ENCODE data around the gene CHODL. TPM values are rescaled to one million over a fixed set of nuclear protein-coding genes. Genes with fewer than 3 reads are reported as not detected.

The CHODL gene, protein sequence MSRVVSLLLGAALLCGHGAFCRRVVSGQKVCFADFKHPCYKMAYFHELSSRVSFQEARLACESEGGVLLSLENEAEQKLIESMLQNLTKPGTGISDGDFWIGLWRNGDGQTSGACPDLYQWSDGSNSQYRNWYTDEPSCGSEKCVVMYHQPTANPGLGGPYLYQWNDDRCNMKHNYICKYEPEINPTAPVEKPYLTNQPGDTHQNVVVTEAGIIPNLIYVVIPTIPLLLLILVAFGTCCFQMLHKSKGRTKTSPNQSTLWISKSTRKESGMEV
- 85.6 TPM for total RNA-seq

DNA sequence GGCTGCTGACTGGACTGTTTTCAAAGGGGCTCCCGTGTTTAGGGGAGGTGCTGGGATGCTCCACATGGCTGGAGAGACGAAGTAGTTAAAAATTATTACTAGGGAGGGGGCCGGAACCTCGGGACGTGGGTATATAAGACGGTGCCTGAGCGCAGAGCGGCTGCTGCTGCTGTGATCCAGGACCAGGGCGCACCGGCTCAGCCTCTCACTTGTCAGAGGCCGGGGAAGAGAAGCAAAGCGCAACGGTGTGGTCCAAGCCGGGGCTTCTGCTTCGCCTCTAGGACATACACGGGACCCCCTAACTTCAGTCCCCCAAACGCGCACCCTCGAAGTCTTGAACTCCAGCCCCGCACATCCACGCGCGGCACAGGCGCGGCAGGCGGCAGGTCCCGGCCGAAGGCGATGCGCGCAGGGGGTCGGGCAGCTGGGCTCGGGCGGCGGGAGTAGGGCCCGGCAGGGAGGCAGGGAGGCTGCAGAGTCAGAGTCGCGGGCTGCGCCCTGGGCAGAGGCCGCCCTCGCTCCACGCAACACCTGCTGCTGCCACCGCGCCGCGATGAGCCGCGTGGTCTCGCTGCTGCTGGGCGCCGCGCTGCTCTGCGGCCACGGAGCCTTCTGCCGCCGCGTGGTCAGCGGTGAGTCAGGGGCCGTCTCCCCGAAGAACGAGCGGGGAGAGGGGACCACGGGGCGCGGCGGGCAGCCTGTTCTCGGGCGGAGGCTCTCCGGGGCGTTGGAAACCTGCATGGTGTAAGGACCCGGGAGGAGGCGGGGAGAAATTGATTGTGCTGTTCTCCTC lies at the start of gene CHODL:
TSS of gene CHODL (plus strand) at position 163 of the 793 bp plus-strand sequence. CDS start at position 554, 391 bp downstream.
- no peak within 1 kb of the TSS for H3K9ac ChIP-seq (ENCODE audit: low read depth in 1 of 3, low read length in 3 of 3)
- peaks cover 21 to 26% (median 23%) of the 10 kb centered on the region in 3 donors for H3K27me3 ChIP-seq (ENCODE audit: control insufficient read depth in 3 of 3, insufficient read depth in 3 of 3, low read length in 3 of 3)

DNA sequence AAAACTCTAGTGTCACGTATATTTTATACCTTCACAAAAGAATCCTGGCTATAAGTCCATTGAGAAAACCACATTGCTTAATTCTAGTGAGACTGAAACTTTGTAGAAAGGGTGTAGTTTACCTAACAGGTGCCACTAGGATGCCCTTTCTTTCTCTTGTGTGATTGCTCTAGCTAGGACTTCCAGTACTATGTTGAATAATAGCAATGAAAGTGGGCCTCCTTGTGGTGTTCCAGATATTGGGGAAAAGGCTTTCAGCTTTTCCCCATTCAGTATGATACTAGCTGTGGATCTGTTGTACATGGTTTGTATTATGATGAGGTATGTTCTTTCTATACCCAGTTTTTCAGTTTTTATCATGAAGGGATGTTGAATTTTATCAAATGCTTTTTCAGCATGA lies 39.7 kb upstream of the CHODL start:
- H3K27ac ChIP-seq (ENCODE audit: low read depth, low read length), result no peak overlapping the region
- no peaks in the 10 kb centered on the region for H3K36me3 ChIP-seq (ENCODE audit: control insufficient read depth in 3 of 3, insufficient read depth in 3 of 3, low read length in 3 of 3)
- H3K4me1 ChIP-seq (ENCODE audit: control insufficient read depth in 3 of 3, insufficient read depth in 3 of 3, low read length in 3 of 3), result no peaks in the 10 kb centered on the region
- no peaks in the 10 kb centered on the region for H3K27me3 ChIP-seq (ENCODE audit: control insufficient read depth in 3 of 3, insufficient read depth in 3 of 3, low read length in 3 of 3)
- no peaks in the 10 kb centered on the region for H3K9me3 ChIP-seq (ENCODE audit: control insufficient read depth in 3 of 3, low read length in 3 of 3)
- no peak overlapping the region for H3K4me3 ChIP-seq (ENCODE audit: low read length in 3 of 3)
- H3K9ac ChIP-seq (ENCODE audit: low read depth in 1 of 3, low read length in 3 of 3), result no peak overlapping the region

More for the DNA sequence above, at the start of gene CHODL:
- Histone ChIP-seq H3K36me3 (ENCODE audit: control insufficient read depth in 3 of 3, insufficient read depth in 3 of 3, low read length in 3 of 3) (no peaks in the 10 kb centered on the region), H3K9me3 (ENCODE audit: control insufficient read depth in 3 of 3, low read length in 3 of 3) (no peaks in the 10 kb centered on the region), H3K4me3 (ENCODE audit: low read length in 3 of 3) (peak within 1 kb of the TSS; percentile 53 to 68 (median 60)), H3K4me1 (ENCODE audit: control insufficient read depth in 3 of 3, insufficient read depth in 3 of 3, low read length in 3 of 3) (peaks cover 0 to 10% (median 5%) of the 10 kb centered on the region in 3 donors), H3K27ac (ENCODE audit: low read depth, low read length) (no peak within 1 kb of the TSS)

DNA sequence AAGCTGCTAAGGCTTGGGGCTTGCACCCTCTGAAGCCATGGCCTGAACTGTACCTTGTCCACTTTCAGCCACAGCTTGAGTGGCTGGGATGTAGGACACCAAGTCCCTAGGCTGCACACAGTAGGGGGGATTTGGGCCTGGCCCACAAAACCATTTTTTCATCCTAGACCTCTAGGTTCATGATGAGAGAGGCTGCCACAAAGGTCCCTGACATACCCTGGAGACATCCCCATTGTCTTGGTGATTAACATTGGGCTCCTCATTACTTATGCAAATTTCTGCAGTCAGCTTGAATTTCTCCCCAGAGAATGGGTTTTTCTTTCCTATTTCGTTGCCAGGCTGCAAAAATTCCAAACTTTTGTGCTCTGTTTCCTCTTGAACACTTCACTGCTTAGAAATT lies 26.3 kb upstream of the CHODL start:
- H3K9me3 ChIP-seq (ENCODE audit: control insufficient read depth in 3 of 3, low read length in 3 of 3), result peaks cover 2 to 5% (median 3%) of the 10 kb centered on the region in 3 donors
- no peaks in the 10 kb centered on the region for H3K4me1 ChIP-seq (ENCODE audit: control insufficient read depth in 3 of 3, insufficient read depth in 3 of 3, low read length in 3 of 3)
- no peak overlapping the region for H3K9ac ChIP-seq (ENCODE audit: low read depth in 1 of 3, low read length in 3 of 3)
- H3K36me3 ChIP-seq (ENCODE audit: control insufficient read depth in 3 of 3, insufficient read depth in 3 of 3, low read length in 3 of 3), result no peaks in the 10 kb centered on the region
- no peak overlapping the region for H3K27ac ChIP-seq (ENCODE audit: low read depth, low read length)
- no peaks in the 10 kb centered on the region for H3K27me3 ChIP-seq (ENCODE audit: control insufficient read depth in 3 of 3, insufficient read depth in 3 of 3, low read length in 3 of 3)
- H3K4me3 ChIP-seq (ENCODE audit: low read length in 3 of 3), result no peak overlapping the region

DNA sequence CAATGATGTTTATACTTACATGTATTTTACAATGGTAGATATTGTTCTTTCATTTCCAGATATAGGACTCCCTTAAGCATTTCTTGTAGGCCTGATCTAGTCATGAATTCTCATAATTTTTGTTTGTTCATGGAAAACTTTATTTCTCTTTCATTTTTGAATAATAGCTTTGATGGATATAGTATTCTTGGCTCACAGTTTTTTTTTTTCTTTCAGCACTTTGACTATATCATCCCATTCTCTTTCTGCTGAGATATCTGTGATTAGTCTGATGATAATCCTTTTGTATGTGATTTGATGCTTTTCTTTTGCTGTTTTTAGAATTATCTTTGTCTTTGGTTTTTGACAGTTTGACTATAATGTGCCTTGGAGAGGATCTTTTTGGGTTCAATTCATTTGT lies 24.1 kb upstream of the CHODL start:
- Histone ChIP-seq H3K36me3 (ENCODE audit: control insufficient read depth in 3 of 3, insufficient read depth in 3 of 3, low read length in 3 of 3) (no peaks in the 10 kb centered on the region), H3K9me3 (ENCODE audit: control insufficient read depth in 3 of 3, low read length in 3 of 3) (peaks cover 2 to 5% (median 3%) of the 10 kb centered on the region in 3 donors), H3K27ac (ENCODE audit: low read depth, low read length) (no peak overlapping the region), H3K9ac (ENCODE audit: low read depth in 1 of 3, low read length in 3 of 3) (no peak overlapping the region), H3K27me3 (ENCODE audit: control insufficient read depth in 3 of 3, insufficient read depth in 3 of 3, low read length in 3 of 3) (no peaks in the 10 kb centered on the region), H3K4me3 (ENCODE audit: low read length in 3 of 3) (no peak overlapping the region), H3K4me1 (ENCODE audit: control insufficient read depth in 3 of 3, insufficient read depth in 3 of 3, low read length in 3 of 3) (no peaks in the 10 kb centered on the region)

DNA sequence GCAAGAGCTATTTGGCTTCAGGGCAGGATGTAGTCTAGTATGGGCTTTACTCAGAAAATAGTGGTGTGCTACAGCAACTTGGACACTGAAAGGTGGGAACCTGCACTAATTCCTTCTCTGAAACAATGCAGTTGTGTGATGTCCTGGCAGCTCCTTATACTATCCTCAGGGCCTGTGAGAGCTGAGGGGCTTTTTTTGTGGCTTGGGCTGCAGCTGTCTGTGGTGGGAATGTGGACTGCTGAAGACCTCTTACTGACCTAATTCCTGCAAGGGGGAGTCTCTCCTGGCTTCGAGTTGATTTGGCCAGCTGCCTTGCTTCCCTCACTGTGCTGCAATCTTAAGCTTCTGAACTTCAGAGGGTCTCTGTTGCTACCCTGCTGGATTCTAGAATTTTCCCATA lies 22.3 kb upstream of the CHODL start:
- no peaks in the 10 kb centered on the region for H3K27me3 ChIP-seq (ENCODE audit: control insufficient read depth in 3 of 3, insufficient read depth in 3 of 3, low read length in 3 of 3)
- no peak overlapping the region for H3K27ac ChIP-seq (ENCODE audit: low read depth, low read length)
- no peak overlapping the region for H3K4me3 ChIP-seq (ENCODE audit: low read length in 3 of 3)
- peaks cover 2 to 5% (median 3%) of the 10 kb centered on the region in 3 donors for H3K9me3 ChIP-seq (ENCODE audit: control insufficient read depth in 3 of 3, low read length in 3 of 3)
- no peaks in the 10 kb centered on the region for H3K4me1 ChIP-seq (ENCODE audit: control insufficient read depth in 3 of 3, insufficient read depth in 3 of 3, low read length in 3 of 3)
- H3K9ac ChIP-seq (ENCODE audit: low read depth in 1 of 3, low read length in 3 of 3), result no peak overlapping the region
- no peaks in the 10 kb centered on the region for H3K36me3 ChIP-seq (ENCODE audit: control insufficient read depth in 3 of 3, insufficient read depth in 3 of 3, low read length in 3 of 3)

DNA sequence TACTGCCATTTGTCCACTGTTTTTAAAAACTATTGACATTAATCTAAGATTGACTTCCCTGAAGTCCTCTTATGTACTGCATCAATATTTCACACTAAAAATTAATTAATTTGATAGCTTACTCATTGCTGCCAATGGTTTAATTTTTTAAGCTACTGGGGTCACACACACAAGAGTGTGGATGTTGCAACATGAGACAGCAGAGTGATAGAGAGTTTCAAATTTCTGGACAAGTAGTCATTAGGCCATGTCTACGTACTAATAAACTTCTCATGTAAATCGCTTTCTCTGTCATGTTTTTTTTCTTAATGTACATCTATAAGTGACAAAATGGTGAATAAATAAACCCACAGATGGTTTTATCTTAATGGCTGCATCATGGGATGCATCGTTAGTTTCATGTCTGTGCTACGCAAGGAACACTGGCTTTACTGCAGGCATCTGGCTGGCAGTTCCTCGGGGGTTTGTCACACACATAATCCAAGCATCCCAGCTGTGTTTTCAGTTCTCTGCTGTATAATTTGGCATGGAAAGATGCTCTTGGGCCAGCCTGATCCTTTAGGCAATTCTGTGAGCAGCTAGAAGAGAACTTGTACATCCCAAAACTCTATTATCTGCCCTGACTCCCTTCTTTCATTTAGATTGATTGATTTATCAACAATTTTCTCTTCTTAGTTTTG lies 16.4 kb upstream of the CHODL start:
- Histone ChIP-seq H3K36me3 (ENCODE audit: control insufficient read depth in 3 of 3, insufficient read depth in 3 of 3, low read length in 3 of 3) (no peaks in the 10 kb centered on the region), H3K27me3 (ENCODE audit: control insufficient read depth in 3 of 3, insufficient read depth in 3 of 3, low read length in 3 of 3) (no peaks in the 10 kb centered on the region), H3K4me1 (ENCODE audit: control insufficient read depth in 3 of 3, insufficient read depth in 3 of 3, low read length in 3 of 3) (no peaks in the 10 kb centered on the region), H3K9me3 (ENCODE audit: control insufficient read depth in 3 of 3, low read length in 3 of 3) (no peaks in the 10 kb centered on the region), H3K4me3 (ENCODE audit: low read length in 3 of 3) (no peak overlapping the region), H3K9ac (ENCODE audit: low read depth in 1 of 3, low read length in 3 of 3) (no peak overlapping the region), H3K27ac (ENCODE audit: low read depth, low read length) (no peak overlapping the region)

DNA sequence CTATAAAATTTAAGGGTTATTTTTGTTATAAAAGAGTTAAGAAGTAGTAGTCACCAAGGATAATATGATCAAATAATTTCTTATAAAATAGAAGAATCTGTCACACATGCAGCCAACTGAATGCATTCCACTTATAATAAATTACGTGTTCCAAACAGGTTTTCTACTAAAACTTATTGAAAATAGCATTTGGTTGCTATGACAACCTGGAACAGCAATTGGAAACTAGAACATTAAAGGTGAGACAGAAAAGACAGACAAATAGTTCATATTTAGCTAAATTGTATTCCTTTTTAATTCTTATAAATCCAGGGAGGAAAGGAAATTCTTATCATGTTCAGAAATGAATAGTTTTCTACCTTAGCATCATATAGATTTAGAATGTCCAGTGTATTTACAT lies 9.1 kb upstream of the CHODL start:
- Histone ChIP-seq H3K4me3 (ENCODE audit: low read length in 3 of 3) (no peak overlapping the region), H3K36me3 (ENCODE audit: control insufficient read depth in 3 of 3, insufficient read depth in 3 of 3, low read length in 3 of 3) (no peaks in the 10 kb centered on the region), H3K4me1 (ENCODE audit: control insufficient read depth in 3 of 3, insufficient read depth in 3 of 3, low read length in 3 of 3) (no peaks in the 10 kb centered on the region), H3K27me3 (ENCODE audit: control insufficient read depth in 3 of 3, insufficient read depth in 3 of 3, low read length in 3 of 3) (no peaks in the 10 kb centered on the region), H3K9ac (ENCODE audit: low read depth in 1 of 3, low read length in 3 of 3) (no peak overlapping the region), H3K27ac (ENCODE audit: low read depth, low read length) (no peak overlapping the region), H3K9me3 (ENCODE audit: control insufficient read depth in 3 of 3, low read length in 3 of 3) (no peaks in the 10 kb centered on the region)

DNA sequence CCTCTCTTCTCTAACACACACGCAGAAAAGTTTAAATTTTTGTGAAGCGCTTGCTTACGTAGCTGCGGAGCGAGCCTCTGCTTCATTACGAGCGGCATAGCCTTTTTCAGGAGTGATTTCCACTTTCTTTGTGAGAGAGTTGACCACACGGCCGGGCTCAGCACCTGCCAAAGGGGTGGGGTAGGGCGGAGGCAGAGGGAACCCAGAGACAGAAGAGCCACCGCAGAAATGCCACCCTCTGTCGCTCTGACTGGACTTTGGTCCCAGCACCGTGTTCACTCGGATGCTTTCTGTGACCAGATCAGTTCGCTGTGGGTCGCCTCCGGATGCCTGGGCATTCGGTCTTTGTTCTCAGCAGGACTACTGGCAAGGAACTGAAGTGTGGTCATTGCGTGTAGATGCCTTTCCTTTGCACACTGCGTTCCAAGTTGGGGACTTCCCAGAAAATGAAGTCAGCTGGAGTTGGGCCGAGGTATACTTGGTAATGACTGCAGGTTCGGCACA lies 883 bp downstream of the CHODL start:
- Histone ChIP-seq H3K9ac (ENCODE audit: low read depth in 1 of 3, low read length in 3 of 3) (no peak overlapping the region), H3K4me1 (ENCODE audit: control insufficient read depth in 3 of 3, insufficient read depth in 3 of 3, low read length in 3 of 3) (peaks cover 0 to 10% (median 5%) of the 10 kb centered on the region in 3 donors), H3K27ac (ENCODE audit: low read depth, low read length) (no peak overlapping the region)

DNA sequence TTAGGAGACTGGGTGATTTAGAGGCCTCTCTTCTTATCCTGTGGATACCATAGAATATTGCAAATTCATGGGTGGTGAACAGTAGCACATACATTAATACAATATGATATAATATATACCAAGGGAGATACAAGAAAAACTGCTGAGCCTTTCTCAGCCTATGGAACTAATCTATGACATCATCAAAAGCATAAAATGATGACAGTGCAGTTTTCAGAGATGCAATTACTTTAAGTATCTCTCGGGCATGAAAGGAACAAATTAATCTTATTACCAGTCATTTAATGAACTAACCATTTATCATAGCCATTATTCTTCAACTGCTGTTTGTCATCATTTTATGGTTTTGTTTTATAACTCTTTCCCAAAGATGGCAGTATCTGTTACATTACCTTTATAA lies 3.5 kb downstream of the CHODL start:
- Histone ChIP-seq H3K9ac (ENCODE audit: low read depth in 1 of 3, low read length in 3 of 3) (no peak overlapping the region), H3K27me3 (ENCODE audit: control insufficient read depth in 3 of 3, insufficient read depth in 3 of 3, low read length in 3 of 3) (peaks cover 16 to 21% (median 21%) of the 10 kb centered on the region in 3 donors), H3K27ac (ENCODE audit: low read depth, low read length) (no peak overlapping the region), H3K4me1 (ENCODE audit: control insufficient read depth in 3 of 3, insufficient read depth in 3 of 3, low read length in 3 of 3) (peaks cover 0 to 10% (median 5%) of the 10 kb centered on the region in 3 donors), H3K36me3 (ENCODE audit: control insufficient read depth in 3 of 3, insufficient read depth in 3 of 3, low read length in 3 of 3) (no peaks in the 10 kb centered on the region), H3K9me3 (ENCODE audit: control insufficient read depth in 3 of 3, low read length in 3 of 3) (no peaks in the 10 kb centered on the region), H3K4me3 (ENCODE audit: low read length in 3 of 3) (no peak overlapping the region)

More for the DNA sequence above, 883 bp downstream of the CHODL start:
- peak overlapping the region; percentile 53 to 68 (median 60) for H3K4me3 ChIP-seq (ENCODE audit: low read length in 3 of 3)
- H3K36me3 ChIP-seq (ENCODE audit: control insufficient read depth in 3 of 3, insufficient read depth in 3 of 3, low read length in 3 of 3), result no peaks in the 10 kb centered on the region
- no peaks in the 10 kb centered on the region for H3K9me3 ChIP-seq (ENCODE audit: control insufficient read depth in 3 of 3, low read length in 3 of 3)
- peaks cover 21 to 26% (median 23%) of the 10 kb centered on the region in 3 donors for H3K27me3 ChIP-seq (ENCODE audit: control insufficient read depth in 3 of 3, insufficient read depth in 3 of 3, low read length in 3 of 3)
